KMS-11 (cell line): ENCODE data around the gene JAKMIP1.

Experiments used
- H2AFZ ChIP-seq: fragments of 200-600 bp; sonication (generic); 2 replicates; pipeline ENCODE4 v1.6.1; 2016; ENCODE audit warnings: antibody characterized with exemption, mixed run types, low read depth
- H3K27ac ChIP-seq: fragments of 200-600 bp; sonication (generic); 2 replicates; pipeline ENCODE4 v1.6.1; 2016; ENCODE audit warnings: mild to moderate bottlenecking, mixed run types
- H3K27me3 ChIP-seq: fragments of 200-600 bp; sonication (generic); 2 replicates; pipeline ENCODE4 v1.6.1; 2017; ENCODE audit warnings: mild to moderate bottlenecking, low read depth, mixed run types, moderate library complexity; ENCODE audit not compliant: insufficient read depth
- H3K36me3 ChIP-seq: fragments of 200-600 bp; sonication (generic); 2 replicates; pipeline ENCODE4 v1.6.1; 2017; ENCODE audit warnings: mild to moderate bottlenecking, mixed run types; ENCODE audit not compliant: insufficient read depth
- H3K4me1 ChIP-seq: fragments of 200-600 bp; sonication (generic); 2 replicates; pipeline ENCODE4 v1.6.1; 2016; ENCODE audit warnings: mild to moderate bottlenecking, low read depth, mixed run types; ENCODE audit not compliant: poor library complexity, severe bottlenecking
- H3K4me2 ChIP-seq: fragments of 200-600 bp; sonication (generic); 2 replicates; pipeline ENCODE4 v1.7.0; 2016; ENCODE audit warnings: mild to moderate bottlenecking, mixed run types
- H3K4me3 ChIP-seq: fragments of 200-600 bp; sonication (generic); IDR thresholded peaks from 2 replicates; pipeline ENCODE4 v1.6.1; 2017; ENCODE audit warnings: low read depth, low read length, mixed read lengths; ENCODE audit not compliant: insufficient read depth
- H3K79me2 ChIP-seq: fragments of 200-600 bp; sonication (generic); 2 replicates; pipeline ENCODE4 v1.6.1; 2016; ENCODE audit warnings: low read depth, mixed run types; ENCODE audit not compliant: insufficient read depth
- H3K9ac ChIP-seq: fragments of 200-600 bp; sonication (generic); 2 replicates; pipeline ENCODE4 v1.6.1; 2016; ENCODE audit warnings: mild to moderate bottlenecking, mixed run types
- H4K20me1 ChIP-seq: fragments of 200-600 bp; sonication (generic); 2 replicates; pipeline ENCODE4 v1.6.1; 2016; ENCODE audit warnings: mild to moderate bottlenecking, mixed run types; ENCODE audit not compliant: insufficient read depth
- TF ChIP-seq, protein P1 (sequence below): fragments of 200-600 bp; sonication (generic); conservative IDR thresholded peaks from 2 replicates; pipeline ENCODE4 v1.6.1; 2017; ENCODE audit warnings: low read depth, mild to moderate bottlenecking, antibody characterized with exemption, low read length, moderate library complexity, mixed read lengths

The JAKMIP1 gene

DNA sequence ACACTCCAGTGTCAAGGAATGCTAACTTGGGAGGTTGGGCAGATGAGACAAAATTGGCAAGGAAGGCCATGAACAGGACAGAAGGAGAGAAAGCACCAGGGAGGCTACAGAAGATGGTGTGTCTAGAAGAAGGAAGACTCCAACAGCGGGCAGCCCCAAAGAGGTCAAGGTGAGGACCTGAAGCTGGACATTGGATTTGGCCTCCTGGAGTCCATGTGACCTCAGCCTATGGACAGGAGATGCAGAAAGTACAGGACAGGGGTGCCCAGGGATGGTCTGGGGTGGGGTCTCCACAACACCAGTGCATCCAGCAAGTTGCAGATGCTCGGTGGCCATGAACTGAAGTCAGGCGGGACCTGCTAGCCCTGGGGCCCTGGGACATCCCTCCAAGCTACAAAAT is 86.2 kb downstream of the JAKMIP1 start:
- Histone ChIP-seq H3K27ac (no peak overlapping the region), H3K79me2 (no peaks in the 10 kb centered on the region), H3K9ac (no peak overlapping the region), H3K4me2 (no peak overlapping the region), H3K4me3 (no peak overlapping the region), H3K4me1 (no peaks in the 10 kb centered on the region), H3K27me3 (no peaks in the 10 kb centered on the region), H2AFZ (no peak overlapping the region), H3K36me3 (no peaks in the 10 kb centered on the region), H4K20me1 (no peaks in the 10 kb centered on the region)
- TF ChIP-seq, protein P1, sequence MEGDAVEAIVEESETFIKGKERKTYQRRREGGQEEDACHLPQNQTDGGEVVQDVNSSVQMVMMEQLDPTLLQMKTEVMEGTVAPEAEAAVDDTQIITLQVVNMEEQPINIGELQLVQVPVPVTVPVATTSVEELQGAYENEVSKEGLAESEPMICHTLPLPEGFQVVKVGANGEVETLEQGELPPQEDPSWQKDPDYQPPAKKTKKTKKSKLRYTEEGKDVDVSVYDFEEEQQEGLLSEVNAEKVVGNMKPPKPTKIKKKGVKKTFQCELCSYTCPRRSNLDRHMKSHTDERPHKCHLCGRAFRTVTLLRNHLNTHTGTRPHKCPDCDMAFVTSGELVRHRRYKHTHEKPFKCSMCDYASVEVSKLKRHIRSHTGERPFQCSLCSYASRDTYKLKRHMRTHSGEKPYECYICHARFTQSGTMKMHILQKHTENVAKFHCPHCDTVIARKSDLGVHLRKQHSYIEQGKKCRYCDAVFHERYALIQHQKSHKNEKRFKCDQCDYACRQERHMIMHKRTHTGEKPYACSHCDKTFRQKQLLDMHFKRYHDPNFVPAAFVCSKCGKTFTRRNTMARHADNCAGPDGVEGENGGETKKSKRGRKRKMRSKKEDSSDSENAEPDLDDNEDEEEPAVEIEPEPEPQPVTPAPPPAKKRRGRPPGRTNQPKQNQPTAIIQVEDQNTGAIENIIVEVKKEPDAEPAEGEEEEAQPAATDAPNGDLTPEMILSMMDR: no peak

DNA sequence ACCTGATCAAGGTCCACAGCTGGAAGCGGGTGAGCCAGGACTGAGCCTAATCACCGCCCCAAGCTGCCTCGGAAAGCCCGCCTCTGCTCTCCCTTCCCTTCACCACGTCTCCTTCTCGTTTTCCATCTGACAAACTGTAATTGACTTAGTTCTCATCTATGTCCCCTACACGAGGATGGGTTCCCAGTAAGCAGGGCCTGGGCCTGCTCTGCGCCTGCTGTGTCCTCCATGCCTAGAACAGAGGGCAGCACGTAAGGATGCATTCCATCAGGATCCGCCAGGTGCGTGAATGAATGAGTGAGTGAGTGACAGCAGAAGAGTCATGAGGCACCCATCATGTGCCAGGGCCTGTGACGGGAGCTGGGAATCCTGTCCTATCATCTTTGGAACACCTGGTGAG is 86.7 kb downstream of the JAKMIP1 start:
- Histone ChIP-seq H3K9ac (no peak overlapping the region), H3K4me3 (no peak overlapping the region), H3K4me2 (no peak overlapping the region), H3K4me1 (no peaks in the 10 kb centered on the region), H4K20me1 (no peaks in the 10 kb centered on the region), H2AFZ (no peak overlapping the region), H3K27me3 (no peaks in the 10 kb centered on the region), H3K36me3 (no peaks in the 10 kb centered on the region), H3K27ac (no peak overlapping the region), H3K79me2 (no peaks in the 10 kb centered on the region)
- TF ChIP-seq, protein P1: no peak

DNA sequence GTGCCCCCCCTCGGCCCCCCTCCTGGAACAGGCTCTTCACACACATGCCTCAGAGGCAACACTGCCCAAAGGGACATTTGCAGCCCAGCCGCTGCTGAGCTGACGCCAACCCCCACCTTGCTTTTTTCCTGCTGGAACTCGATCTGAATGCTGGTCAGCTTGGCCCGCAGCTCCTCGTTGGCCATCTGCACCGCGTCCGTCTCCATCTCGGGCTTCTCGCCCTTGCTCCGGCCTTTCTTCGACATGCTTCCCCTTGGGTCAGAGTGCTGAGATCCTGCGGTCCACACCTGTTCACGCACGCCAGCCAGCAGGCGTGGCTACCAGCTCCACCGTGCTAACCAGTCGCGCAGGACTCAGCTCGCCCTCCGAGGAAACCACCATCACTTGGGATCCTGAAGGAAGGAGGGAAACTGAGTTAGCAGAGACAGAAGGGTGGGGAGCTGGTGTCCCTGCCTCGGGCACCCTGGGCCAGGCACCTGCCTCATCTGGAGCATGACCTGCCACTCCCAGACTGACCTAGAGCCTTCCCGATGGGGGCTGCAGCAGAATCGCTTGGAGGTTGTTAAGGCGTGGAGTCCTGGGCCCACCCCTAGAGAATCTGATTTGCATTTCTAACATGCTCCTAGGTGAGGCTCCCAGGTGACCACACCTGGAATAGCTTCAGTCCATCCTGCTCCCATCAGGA is 87.6 kb downstream of the JAKMIP1 start:
- Histone ChIP-seq H3K4me3 (no peak overlapping the region), H4K20me1 (no peaks in the 10 kb centered on the region), H3K4me2 (no peak overlapping the region), H3K9ac (no peak overlapping the region), H3K4me1 (no peaks in the 10 kb centered on the region), H3K79me2 (no peaks in the 10 kb centered on the region), H3K27me3 (no peaks in the 10 kb centered on the region), H3K36me3 (no peaks in the 10 kb centered on the region), H3K27ac (no peak overlapping the region), H2AFZ (no peak overlapping the region)
- TF ChIP-seq, protein P1: no peak

DNA sequence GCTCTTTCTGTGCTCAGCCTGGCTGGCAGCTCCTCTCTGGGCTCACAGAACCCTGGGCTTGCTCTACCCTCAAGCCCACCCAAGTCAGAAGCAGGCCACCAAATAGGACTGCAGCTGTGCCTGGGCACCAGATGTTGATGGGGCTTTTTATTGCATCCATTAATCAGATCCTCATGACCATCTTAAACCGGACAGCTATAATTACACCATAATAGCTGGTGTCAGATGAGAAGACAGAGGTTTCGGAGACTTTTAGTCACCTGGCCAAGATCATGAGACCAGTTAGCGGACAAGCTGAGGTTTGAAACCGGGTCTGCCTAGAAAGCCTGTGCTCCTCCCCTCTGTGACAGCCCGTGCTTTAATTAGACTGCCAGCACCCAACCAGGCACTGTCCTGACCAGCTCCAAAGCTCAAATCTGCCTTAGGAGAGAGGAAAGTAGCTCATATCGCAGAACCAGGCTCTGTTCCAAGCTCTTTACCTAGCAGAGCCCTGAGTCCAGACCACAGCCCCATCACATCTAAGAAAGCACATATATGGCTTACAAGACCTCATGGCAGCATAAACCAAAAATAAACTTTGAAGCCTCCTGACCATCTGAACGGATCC is 88.9 kb downstream of the JAKMIP1 start:
- Histone ChIP-seq H3K79me2 (no peaks in the 10 kb centered on the region), H3K27me3 (no peaks in the 10 kb centered on the region), H3K27ac (no peak overlapping the region), H3K4me1 (no peaks in the 10 kb centered on the region), H3K4me3 (no peak overlapping the region), H3K36me3 (no peaks in the 10 kb centered on the region), H3K9ac (no peak overlapping the region), H4K20me1 (no peaks in the 10 kb centered on the region), H2AFZ (no peak overlapping the region), H3K4me2 (no peak overlapping the region)
- TF ChIP-seq, protein P1: no peak
